HL-60/S4 treated with phorbol 12-myristate 13-acetate at 8.2 ng/mL for 4 days and 3 days (cell line): ENCODE data around the gene GRM8.

Source experiments
- in situ Hi-C: fragments of 300-500 bp; cut with MboI; formaldehyde crosslinking; loops from 2 replicates; pipeline ENCODE4 v1.15.0; 2022; ENCODE audit warnings: low sequenced_read_pairs

Gene GRM8

DNA sequence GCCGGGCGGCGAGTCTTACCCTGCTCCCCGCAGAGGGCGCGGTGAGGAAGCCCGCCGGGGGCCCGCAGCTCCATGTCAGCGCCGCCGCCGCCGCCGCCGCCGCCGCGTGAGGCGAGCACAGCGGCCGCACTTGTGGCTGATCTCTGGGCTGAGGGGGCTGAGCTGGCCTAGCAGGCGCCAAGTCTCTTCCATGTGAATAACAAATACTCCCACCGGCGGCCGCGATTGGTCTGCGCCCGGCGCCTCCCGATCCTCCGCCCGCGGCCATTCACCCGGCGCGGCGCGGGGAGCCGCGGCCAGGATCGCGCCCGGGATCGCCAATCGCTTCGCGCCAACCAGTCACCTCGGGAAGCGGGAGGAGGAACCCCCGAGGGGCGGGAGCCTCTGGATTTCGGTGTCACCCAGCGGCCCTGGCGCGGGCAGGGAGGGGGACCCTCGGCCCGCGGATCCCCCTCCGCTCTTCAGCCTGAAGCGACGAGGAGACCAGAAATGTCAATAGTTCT, at the start of gene GRM8:
Gene GRM8 (minus strand): TSS at position 164 of the 503 bp plus-strand sequence.
- in situ Hi-C loops: no loop called here

DNA sequence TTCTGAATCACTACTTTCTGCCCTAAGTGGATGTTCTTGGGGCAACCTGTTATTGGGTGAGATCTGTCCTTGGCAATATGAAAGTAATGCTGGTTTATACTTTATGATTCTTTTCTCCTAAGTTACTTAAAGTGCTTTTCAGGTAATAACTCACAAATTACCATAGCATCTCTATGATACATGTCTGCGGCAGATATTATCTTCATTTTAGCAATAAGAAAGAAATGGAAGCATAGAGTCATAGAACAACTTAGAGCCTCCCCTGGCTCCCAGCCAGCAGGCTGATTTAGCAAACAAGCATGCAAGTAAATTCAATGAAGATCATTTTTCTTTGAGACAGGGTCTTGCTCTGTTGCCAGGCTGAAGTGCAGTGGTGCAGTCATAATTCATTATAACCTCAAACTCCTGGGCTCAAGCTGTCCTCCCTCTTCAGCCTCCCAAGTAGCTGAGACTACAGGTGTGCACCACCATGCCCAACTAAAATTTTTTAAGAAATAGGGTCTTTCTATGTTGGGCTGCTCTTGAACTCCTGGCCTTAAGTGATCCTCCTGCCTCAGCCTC, 38.1 kb upstream of the GRM8 start:
- in situ Hi-C loops: no loop called here

DNA sequence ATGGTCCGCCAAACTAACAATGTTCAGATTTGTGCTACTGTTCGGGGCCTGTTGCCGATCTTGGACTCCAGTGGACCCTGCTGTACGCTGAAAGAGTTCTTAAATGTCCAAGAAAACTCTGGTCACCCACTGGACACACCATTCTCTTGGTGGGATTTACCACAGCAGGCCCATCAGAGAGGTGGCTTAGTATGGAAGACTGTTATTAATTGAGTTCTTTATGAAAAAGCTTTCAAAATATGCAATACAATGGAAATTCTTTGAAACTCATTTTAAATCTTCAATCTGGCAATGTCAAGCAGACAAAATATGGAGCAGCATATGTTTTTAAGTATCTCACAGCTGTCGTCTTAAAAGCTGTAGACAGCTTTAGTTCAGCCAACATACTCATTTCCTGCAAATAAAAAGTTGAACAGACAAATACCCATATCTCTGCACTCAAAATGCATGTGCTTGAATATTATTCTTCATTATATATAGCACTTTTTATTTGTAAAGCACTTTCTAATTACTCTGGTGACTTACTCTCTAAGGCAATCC, 37.4 kb upstream of the GRM8 start:
- in situ Hi-C loops: no loop called here

DNA sequence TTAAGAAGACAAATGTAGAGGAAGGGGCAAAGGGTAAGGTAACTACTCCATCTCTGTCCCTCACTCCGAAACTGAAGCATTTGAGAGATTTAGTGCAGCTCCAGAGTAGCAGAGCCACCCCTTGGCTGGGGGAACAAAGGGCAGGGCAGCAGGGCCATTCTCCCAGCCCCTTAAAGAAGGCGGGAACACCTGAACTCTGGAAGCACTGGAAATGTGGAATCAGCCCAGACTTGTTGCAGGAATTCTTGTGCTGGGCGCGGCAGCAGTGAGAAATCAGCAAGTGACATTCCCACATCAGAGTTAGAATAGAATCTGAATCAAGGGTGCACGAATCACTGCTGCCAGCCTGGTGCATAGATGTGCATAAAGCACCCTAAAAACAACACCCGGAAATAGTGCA, 34.4 kb upstream of the GRM8 start:
- in situ Hi-C loops: no loop called here

DNA sequence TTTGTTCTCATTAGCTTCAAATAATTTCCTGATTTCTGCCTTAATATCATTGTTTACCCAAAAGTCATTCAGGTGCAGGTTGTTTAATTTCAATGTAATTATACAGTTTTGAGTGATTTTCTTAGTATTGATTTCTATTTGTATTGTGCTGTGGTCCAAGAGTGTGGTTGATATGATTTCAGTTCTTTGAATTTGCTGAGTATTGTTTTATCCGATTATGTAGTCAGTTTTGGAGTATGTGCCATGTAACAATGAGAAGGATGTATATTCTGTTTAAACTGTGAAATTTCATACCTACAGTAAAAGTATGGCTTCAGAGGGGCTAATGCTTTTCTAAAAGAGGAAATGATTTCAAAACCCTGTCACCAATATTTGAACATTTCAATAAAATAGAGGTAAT, 17.4 kb upstream of the GRM8 start:
- in situ Hi-C loops: no loop called here

DNA sequence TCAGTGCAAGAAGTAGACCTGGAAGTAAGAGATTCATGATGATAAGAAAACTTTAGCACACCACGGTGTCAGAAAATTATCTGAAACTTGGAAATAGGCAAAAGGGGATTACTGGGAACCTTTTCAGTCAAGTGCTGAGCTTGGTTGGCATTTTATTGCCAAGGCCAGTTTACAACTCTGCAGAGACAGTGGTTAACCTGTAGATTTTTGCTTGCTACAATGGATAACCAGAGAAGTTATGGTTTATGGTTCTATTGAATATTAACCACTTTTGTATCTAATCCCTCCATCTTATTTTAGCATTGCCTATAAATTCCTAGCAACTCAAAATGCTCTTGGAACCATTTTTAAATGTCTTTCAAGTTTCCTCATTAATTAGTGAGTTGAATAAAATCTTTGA, 13.3 kb upstream of the GRM8 start:
- in situ Hi-C loops: no loop called here

DNA sequence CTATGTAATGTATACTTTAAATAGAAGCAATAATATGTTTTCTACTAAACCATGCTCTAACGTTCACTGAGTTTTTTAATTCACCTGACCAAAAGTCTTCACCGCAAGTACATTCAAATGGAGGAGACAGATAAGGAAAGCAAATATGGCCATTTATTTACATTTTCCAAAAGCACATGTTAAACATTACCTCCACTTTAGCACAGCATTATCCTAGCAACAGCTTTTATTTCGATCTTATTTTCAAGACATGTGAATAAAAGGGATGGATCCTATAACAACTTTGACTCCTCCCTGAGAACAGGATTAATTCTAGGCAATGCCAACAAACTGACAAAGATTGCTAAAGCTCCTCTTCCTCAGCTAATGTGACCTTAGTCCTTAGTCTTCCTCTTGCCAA, 11.5 kb upstream of the GRM8 start:
- in situ Hi-C loops: no loop called here

DNA sequence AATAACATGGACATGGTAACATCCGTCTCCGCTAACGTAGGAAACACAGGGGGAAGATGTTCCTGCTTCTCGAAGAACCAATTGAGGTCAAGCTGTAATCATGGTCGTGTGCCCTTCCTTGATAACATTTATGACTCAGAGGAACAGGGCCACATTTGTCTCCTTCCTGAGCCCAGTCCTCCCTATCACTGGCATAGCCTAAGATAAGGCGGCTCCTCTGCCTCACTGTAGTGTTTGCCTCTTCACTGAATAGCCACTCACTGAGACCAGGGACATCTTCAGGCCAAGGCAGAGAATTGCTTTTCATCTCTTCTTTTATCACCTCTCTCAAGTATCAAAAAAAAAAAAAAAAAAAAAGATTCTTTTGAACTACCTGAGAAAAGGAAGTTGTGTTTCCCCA, 5.4 kb upstream of the GRM8 start:
- in situ Hi-C loops: no loop called here

DNA sequence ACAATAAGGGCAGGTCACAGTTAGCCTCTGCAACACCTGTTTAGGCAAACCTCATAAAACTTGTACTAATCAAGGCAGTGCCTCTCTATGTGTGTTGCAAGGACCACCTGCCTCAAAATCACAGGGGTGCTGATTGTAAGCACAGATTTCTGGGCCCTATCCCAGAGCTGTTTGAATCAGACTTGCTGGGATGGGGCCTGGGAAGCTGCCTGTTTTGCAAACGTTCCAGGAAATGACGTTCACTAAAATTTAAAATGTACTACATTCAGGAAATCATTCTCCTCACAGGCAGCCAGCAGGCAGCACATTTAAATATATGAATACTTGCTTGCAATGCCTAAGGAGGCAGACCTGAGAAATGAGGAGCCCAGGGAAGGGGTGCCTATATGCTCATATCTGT, 4.3 kb upstream of the GRM8 start:
- in situ Hi-C loops: no loop called here

DNA sequence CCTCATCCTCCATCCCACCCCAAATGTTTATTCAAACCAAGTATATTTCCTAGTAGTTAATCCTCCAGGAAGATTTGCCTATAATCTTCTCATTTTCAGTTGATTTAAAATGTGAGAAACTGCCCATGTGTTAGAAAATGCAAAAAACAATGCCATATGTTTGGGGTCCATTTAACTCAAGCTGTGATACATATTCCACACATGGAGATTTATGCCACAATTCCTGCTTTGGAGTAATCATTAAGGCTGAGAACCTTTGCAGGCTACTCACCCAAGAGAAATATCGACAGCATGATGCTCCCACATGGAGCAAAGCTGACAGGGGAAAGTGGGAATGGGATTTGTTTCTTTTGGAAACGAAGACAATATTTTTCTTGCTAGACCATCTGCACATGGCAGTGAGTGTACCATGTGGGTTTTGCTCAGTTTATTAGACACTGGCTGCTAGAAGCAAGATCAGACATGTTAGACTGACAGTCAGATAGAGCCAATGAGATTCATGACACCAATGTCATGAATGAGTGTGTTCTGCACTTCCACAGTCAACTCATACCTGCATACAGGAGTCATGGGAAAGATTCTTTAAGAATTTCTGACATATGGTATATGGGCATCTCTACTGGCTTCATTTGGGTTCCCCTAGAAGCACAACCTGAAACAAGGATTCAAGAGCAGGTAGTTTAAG, 3.4 kb upstream of the GRM8 start:
- in situ Hi-C loops: no loop called here

DNA sequence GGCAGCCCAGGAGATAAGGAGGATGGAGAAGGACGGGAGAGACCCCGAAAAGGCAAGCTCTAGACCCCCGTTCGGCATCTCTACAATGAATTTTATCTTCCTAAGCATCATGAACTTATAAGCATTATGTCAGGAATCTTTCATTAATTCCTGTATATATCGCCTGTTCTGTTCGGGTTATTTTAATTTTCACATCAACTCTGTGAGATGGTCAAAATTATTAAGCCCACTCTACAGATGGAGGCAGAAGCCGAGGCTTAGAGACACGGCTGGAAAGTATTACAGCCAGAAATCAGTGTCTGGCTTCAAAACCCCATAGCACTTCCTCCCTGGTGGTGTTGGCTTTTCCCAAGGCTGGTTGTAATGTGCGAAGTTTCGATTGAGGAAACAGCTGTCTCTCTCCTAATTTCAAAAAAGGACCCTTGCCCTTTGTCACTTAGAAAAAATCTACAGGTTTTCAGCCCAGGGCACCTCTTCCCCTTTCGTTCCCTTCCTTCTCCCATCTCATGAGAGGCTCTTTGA, 1.5 kb upstream of the GRM8 start:
- in situ Hi-C loops: no loop called here

DNA sequence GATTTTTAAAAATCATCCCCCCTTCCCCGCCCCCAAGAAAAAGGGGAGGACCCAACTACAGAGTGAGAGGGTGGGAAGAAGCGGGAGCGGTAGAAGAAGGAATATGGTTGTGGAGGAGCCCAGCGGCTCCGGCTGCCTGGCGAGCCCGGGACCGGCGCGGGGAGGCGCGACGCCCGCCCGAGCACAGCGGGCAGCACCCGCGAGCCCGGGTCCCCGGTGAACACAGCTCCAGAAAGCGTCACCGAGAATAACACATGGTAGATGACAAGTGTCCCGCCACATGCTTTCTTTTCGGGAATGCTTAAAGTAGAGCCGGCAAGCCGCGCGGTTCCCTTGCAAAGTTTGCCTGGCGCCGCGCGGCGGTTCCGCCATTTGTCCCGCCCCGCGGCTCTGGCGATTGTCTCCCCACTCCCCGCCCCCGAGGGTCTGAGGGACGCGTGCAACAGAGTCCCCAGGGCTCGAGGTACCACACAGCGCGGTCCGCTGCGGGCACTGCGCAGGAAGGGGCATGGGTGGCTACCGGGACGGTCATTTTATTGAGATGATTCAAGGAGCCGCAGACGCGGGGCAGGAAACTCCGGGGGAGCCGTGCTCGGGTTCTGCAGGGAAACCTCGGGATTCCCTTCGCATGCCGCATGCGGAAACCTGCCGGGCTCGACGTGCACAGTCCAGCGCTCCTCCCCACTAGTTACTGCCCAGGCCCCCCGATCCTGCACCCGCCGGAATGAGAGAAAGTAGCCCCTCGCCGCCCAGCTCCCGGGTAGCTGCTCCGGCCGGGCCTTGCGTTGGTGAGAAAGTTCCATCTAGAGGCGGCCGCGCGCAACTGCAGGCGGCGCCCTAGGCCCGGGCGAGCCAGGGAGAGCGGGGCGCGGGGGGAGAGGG, 781 bp upstream of the GRM8 start:
- in situ Hi-C loops: no loop called here

DNA sequence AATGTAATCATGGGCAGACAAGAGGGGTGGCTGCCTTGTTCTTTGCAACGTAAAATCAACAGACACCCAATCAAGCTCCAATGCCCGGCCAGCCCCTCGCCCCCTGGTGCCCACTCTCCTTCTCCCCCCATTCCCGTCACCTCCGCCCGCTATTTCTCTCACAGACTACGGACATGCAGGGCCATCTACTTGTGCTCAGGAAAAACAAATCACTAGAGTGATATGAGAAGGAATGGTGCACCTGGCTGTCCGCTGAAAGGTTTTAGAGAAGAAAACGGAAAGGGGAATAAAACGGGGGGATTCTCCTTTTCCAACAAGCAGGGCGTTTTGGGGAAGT, 396 bp downstream of the GRM8 start:
- in situ Hi-C loops: no loop called here

DNA sequence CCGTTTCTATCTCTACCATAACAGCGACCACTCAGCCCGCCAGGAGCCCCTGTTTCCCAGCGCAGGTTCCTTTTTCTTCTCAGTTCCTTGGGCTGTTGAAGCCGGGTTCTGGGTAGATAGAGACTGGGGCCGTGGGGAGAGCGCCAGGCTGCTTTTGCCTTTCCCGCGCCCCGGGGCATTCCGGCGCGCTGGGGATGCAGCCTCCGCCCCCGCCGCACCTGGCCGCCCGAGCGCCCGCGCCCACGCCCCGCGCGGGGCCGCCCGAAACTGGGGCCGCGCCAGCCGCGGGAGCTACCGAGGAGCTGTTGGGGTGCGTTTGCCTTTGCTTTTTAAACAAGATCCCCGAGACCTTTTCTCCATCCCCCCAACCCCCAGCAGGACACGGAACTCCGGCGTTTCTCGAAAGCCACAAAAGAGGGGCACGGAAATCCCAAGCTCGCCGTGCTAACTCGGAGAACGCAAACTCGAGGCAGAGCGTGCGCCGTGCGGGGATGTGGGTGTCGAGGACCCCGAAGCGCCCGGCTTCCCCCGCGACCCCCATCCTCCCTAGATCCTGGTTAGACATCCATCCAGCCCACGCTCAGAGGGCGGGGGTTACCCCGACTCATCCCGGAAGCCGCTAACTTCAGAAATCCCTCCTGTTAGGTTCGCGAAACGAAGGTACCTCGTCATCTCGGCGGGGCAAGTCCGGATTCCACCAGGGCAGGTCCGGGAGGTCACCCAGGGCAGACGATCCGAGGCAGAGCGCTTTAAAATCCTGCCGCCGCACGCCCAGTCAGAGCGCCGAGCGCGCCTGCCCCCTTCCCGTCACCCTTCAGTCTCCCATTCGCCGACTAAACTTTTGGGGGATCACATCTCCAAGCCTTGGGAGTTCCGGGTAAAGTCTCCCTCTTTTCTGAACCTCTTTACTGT, 1.0 kb downstream of the GRM8 start:
- in situ Hi-C loops: no loop called here

DNA sequence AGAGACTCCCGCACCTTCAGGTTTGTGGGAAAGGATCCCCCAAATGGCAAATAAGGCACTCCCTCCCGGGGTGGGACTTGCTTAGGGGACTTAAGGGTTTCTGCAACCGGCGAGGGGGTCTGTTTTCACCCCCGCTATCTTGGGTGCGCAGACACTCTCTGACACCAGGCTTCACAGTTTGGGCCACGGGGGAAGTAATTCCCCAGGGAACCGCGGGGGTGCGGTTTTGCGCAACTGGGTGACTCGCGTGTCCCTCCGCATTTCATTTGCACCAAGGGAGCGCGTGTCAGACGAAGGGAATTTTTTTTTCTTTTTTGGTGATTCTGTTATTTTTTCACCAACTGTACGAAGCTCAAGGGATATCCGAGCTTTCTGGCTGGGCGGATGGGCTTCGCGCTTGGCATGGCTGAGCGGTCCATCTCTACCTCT, 1.7 kb downstream of the GRM8 start:
- in situ Hi-C loops: no loop called here

DNA sequence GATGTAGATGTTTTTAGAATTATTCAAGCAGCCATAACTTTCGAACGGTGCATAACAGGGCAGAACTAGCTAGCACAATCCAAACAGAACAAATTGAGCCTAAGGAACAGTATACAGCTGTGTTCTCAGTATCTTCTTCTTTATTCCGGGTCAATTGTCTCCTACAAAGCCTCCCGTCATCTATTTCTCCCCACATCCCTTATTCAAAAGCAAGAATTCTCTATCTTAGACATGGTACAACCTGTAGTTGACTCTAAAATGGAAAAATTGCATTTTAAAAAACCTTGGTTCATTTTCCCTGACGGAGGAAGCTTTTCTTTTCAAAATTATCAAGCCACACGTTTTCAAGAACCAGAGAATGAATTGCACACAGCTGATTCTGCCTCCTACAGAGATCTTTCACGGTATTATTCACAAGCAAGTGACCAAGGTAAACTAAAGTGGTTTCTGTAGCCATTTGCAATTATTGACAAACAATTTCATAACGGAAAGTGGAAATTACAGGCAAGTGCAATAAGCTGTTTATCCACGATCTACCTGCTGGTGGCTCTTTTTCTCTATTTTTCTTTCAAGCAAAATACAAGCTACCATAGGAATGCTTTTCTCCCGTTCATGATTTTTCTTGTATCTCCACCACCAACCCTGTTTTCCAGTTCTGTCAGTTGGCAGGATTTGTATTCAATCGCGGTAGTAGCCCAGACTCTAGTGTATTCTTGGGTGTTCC, 2.3 kb downstream of the GRM8 start:
- in situ Hi-C loops: no loop called here

DNA sequence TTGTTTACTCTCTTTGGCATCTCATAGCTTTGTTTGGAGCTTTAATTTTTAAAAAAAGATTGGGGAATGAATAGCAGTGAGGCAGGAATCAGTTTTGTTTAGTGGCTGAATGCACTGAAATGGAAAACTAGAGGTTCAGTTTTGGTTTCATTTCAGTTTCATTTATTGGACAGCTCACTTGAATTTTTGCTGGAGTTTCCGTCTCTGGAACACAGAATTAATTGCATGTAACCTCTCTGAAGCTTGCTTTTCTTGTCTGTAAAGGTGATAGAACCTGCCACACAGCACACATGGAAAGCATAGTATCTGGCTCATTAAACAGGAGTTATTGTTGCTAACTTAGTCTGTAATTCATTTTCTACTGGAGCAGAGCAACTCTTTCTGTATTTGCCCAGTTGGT, 7.1 kb downstream of the GRM8 start:
- in situ Hi-C loops: no loop called here

DNA sequence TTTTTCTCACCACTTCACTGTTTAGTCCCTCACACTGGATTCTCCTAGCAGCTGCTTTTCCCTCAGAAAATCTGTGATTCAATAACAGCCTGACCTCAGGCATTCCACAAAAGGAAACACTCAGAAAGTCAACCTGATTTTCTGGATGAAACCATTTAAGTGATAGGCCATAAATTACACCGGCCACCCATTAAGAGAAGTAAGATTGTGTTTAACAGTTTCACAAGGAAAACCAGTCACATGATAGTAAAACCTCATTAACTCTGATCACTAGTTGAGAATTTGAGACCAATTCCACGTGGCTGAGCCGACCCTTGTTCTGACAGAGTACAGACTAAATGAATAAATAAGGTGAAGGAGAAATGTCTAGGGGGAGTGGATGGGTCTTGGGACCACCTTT, 7.7 kb downstream of the GRM8 start:
- in situ Hi-C loops: no loop called here

DNA sequence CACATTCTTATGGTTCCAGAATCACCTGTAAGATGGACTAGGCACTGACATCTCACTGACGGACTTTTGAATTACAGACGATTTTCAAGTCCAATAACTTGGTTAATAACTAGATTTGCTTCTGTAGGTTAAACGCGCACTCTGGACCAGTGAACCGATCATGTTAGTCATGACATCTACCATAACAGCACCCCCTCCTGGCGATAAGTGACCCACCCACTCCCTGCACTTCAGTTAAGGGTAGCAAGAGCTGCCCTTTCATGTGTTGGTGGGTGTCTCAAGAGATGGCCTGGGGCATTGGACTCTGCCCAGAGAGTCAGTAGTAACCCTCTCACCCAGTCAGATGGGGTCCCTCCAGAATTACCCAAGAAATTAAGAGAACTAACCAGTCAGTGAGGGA, 12.9 kb downstream of the GRM8 start:
- in situ Hi-C loops: no loop called here

DNA sequence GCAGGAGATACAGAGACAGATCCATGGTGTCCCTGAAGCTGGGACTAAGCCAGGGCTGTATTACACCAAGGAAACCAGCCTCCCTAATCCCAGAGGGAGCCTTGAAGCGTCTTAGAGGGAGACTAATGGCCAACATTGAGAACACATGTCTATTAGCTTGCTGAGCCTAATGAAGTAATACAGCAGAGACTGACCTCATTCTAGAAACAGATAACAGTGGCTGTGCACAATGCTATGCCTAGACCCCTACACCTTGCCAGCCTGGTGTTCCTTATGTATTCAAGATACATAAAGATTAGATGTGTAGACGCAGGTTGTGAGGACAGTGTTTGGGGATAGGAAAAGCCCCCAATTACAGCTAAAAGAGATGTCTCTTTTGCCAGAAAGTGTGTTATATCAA, 19.1 kb downstream of the GRM8 start:
- in situ Hi-C loops: no loop called here
